ENCODE measurements around the gene MRPS34.

The MRPS34 gene

DNA sequence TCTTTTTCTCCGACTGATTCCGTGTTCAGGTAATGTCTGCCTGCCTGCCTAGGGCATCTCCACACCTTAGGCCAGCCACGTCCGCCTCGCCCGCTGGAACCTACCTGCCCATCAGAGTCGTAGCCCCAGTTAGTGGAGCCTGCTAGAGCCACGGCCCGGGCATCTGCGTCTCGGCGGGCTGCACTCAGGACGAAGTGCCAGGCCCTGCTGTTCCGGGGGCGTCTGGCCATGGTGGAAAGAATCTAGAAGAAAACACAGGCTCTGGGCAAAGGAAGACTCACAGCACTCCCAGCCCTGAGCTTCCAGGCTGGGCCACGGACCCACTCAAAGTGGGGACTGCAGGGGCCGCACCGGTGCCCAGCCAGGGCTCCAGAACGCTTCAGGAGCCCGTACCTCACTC is 8.3 kb upstream of the MRPS34 start:
- no peak for DNase-seq

DNA sequence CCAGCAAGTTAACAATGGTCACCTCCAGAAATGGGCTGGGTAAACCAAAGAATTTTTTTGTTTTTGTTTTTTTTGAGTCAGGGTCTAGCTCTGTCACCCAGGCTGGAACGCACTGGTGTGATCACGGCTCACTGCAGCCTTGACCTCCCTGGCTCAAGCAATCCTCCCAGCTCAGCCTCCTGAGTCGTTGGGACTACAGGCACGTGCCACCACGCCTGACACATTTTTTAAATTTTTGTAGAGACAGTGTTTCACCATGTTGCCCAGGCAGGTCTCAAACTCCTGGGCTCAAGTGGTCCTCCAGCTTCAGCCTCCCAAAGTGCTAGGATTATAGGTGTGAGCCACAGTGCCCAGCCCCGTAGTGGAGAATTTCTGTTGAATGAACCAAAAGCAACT is 7.7 kb upstream of the MRPS34 start:
- DNase-seq: no peak

DNA sequence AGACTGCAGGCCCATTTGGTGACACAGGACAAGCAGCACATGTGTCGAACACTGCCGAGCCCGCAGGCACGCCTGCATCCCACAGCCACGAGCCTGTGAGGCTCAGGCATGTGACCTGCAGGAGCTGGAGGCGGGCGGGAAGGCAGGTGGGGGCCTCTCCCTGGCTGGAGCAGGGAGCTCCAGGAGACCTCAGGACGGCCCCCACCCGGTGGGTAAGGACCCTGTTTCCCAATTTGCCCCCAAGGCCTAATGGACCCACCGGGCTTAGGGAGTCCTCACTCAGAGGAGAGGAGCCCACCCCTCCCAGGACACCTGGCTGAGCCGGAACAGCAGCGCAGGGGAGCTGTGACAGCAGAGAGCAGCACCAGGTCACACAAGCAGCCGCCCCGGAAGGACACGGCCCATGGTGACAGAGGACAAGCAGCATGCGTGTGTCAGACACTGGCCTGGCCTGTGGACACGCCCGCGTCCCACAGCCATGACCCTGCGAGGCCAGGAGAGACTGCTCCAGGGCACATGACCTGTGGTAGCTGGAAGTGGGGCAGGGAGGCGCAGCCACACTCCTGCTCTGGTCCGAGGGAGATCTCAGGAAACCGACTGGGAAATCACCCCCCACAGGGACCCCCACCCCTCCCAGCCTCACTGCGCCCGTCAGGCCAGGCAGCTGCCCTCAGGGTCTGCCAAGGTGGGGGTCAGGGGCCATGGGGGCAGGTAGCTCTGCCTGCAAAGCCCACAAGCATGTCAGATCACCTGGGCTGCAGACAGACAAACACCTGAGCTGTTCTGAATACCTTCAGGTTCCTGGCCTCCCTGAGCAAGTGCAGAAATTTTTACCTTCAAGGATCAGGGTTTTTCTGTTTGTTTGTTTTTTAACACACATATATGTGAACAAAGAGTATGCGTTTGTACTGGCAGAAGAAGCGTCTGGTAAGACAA is 7.1 kb upstream of the MRPS34 start:
- DNase-seq: no peak

DNA sequence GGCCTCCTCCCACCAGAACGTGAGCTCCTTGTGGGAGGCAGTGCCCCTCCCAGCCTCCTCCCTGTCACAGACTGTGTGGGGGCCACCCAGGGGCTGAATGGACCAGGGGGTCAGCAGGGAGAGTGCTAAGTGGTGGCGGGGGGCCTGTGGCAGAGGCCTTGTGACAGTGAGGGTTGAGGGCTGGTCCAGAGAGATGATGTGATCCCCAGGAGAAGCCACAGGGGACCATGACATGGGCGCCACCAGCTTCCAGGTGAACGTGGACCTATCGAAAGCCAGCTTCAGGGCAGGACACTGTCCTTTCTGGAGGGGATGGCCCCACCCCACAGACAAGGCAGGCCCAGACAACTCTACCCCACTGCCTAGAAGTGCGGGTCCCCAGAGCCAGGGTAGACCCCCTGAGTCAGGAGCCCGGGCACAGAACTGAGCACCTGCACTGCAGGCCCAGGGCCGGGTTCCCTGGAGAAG is 6.3 kb upstream of the MRPS34 start:
- no peak for DNase-seq

DNA sequence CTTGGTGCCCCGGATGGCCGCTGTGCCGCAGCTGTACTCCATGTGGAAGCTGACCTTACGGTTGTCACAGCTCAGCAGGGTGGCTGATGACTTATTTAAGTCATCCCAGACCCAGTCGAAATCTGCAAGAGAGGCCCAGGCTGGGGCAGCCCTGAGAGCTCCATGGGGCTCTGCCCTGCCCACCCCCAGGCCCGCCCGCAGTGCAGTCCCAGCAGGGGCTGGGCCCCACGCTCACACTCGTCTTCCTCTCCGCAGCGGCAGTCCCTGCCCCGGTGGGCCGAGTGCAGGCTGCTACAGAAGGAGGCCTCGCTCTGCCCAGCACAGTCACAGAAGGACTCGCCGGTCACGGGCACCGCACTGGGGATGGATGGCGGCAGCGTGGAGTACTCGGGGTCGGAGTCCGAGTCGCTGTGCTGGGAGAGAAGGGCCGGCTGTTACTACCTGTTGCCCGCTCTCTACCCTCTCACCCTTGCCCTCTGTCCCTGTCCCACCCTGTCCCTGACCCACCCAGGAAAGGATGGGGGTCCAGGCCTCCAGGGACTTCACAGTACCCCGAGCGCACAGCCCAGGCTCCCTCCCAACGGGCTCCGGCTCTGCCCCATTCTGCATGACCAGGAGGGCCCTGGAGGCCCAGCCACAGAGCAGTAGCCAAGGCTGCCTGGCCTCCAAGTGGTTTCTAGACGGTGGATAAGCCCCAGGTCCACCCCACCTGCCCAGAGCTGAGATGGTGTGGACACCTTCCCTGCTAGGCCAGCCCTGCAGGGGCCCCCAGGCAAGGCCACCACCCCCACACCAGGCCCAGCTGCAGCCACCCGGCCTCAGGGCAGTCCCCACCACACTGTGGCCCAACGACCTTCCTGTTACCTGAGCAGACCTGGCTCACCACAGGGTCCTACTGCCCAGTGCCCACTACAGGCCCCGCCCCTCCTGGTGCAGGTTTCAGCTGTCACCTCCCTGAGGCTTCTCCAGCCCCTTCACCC is 5.6 kb upstream of the MRPS34 start:
- DNase-seq: no peak

DNA sequence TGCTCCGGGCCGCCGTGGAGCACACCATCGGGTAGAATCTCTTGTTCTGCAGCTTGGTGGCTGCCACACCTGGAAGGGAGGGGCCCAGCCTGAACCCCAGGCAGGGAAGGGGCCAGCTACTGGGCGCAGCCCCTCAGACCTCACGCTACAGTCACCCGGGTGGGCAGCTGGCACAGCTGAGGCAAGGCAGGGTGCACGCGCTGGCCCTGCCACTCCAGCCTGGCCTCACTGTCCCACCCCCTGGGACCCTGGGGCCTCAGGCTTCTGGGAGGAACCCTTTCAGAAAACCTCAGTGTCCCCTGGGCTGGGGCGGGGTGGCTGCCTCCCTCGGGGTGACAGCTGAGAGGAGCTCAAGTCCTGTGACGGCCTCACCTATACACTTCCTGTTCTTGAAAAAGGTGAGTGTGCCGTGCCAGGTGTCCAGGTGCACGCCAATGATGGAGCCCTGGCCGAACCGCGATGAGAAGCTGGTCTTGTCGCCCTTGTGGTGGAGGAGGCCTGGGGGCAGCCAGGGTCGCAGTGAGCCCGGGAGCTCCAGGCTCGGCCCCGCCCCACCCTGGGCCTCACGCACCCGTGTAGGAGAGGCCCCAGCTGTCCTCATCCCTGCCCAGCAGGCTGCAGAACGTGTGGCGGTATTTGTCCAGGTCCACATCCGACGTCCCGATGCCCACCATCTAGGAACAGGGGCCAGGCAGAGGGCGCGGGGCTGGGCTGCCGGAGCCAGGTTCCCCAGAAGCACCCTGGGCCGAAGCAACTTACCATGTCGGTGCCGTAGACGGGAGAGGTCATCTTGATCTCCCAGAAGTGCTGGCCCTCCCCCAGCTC is 4.7 kb upstream of the MRPS34 start:
- no peak for DNase-seq

DNA sequence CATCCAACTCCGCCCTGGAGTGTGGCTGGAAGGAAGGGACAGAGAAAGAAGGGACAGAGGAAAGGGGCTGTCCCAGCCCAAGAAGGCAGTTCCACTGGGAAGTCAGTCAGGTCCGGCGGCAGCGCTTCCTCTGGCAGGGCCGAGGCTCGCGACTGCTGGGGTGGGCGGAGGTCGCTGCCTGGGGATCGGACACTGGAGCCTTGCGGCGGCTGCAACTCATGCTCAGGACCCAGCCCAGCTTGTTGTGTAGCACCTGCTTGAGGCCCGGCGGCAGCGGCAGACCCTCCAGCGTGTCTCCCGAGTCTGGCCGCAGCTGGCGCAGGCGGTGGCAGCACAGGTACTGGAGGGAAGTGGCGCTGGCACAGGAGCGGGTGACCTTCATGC is 4.0 kb upstream of the MRPS34 start:
- DNase-seq: no peak

DNA sequence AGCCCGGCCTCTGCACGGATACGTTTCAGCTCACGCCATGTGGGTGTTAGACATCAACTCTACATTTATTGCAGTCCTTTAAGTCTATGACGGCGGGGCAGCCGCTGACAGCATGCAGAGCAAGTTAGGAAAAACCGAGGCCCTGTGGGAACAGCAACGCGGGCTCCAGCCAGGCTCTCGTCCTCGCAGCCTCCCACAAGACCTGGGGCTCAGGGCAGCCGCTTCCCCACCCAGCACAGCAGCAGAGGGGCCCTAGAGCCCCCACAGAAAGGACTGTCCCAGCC is 3.7 kb upstream of the MRPS34 start:
- DNase-seq: no peak

DNA sequence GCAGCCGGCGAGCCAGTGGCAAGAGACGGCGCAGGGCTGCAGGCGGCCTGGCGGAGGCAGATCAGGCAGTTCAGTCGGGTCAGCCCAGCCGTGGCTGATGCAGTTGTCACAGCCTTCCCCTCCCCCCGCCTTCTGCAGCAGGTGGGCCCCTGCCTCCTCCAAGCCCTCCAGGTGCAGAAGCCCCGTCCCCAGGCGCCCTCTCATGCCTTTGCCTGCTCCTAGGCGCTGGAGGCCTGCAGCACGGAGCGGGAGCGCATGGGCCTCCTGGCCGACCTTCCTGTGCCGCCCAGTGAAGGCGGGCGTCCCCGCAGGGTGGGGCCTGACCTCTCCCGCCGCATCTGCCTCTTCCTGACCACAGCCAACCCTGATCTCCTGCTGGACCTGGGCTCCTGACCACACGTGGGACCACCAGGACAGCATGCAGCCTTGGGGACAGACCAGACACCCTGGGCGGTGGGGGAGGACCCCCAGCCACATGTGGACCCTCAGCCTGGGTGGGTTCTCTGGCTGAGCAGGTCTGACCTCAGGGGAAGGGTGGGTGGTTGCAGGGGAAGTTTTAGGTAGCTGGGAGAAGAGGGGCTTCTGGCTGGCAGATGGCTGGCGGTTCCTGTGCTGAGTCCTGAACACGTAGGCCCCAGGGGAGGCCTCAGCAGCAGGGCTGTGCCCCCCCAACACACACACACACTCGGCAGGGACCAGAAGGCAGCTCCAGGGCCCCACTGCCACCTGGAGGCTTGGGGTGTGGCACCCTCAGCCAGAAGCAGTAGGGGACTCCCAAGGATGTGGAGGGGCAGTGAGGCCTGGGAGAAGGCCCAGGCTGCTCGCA is 3.1 kb upstream of the MRPS34 start:
- DNase-seq: no peak

DNA sequence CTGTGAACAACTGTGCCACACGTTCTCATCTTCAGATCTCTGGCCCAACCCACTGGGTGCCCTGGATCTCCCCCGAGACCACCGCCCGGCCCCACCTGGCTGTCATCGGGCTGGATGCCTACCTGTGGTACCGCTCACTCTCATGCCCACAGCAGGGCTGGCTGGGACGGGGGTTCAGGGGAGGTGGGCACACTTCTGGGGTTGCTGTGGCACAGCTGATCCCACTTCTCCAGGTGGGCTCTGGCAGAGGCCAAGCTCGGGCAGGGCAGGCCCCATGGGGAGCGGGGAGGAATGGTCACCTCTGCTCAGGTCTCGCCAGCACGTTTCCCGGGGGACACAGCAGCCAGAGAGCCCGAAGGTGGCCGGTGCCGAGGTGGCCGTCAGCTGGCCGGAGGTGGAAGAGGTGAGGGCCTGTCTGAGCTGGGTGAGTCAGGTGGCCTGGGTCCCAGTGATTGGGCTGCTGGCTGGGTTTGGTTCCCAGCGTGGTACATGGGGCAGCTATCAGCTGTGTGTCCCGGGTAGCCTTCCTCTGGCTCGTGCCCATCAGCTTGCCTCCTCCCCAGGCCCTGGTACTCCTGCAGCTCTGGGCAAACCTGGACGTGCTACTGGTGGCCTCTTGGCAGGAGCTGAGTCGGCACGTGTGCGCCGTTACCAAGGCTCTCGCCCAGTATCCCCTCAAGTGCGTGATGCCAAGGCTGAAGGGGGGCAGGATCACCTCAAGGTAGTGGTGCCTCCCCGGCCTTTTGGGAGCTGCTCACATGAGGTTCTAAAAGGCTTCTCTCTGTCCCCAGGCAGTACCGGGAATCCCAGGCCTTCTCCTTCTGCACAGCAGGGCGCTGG is 2.3 kb upstream of the MRPS34 start:
- DNase-seq: no peak

DNA sequence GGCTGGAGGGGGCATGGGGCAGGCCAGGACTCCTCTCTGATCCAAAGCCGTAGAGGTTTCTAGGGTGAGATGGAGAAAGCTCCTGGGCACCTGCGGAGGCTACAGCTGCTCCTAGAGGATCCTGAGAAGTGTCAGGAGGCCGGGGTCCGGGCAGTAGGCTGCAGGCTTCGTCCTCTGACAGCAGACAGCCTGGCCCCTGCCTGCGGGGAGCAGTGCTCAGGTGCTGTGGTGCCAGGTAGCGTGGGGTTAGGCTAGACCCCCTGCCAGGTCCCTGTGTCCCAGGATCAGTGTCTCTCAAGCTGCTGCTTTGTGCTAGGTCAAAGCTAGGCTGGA is 1.5 kb upstream of the MRPS34 start:
- no peak for DNase-seq

DNA sequence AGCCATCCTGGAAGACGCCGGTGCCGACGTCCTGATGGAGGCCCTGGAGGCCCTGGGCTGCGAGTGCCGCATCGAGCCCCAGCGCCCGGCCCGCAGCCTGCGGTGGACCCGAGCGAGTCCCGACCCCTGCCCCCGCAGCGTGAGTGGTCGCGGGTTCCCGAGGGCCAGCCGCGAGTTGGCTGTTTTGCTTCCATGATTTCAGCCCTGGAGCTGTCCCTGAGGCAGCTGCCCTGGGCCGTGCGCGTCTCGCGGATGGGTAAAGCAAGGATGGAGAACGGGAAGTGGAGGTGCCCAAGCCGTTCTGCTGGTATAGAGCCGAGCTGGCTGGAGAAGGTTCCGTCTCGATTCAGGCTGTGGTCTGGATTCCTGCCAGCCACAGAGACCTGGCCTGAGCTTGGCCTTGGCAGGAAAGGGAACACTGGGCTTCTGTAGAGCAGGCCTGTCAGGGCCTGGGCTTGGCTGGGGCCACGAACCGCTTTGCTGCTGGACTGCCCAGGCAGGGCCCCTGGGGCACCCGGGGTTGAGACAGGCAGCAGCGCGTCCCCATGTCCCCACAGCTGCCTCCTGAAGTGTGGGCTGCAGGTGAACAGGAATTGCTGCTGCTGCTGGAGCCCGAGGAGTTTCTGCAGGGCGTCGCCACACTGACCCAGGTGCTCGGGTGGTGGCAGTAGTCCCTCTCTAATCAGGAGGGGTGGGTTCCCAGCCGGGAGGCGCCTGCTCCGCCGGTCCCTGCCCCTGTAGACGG is 941 bp upstream of the MRPS34 start:
- DNase-seq: no peak

DNA sequence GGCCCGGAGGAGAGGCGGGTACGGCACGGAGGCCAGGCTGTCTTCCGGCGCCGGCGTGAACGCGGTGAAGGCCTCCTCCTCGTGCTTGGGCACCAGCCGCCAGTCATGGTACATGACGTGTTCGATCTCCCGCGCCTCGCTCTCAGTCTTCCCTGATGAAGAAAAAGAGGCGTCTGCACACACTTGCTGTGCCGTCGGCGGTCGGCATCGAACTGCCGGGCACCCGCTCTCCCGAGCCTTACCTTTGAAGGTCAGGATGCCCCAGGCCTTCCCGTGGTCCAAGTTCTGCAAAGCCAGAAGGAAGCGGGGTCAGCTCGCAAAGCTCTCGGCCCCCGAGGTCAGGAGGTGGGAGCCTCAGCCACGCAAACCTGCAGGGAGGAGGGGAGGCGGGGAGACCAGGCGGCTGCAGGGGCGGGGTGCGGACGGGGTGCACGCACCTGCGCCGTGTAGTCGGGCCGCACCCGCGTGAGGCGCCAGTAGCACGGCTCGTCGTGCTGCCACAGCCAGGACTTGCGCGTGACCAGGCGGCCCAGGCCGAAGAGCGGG is 499 bp downstream of the MRPS34 start, which contains the start of gene EME2:
Gene EME2, plus strand, starts transcription at position 449 of the 546 bp plus-strand sequence. CDS start 418 bp downstream, outside the sequence.
- DNase-seq: no peak

DNA sequence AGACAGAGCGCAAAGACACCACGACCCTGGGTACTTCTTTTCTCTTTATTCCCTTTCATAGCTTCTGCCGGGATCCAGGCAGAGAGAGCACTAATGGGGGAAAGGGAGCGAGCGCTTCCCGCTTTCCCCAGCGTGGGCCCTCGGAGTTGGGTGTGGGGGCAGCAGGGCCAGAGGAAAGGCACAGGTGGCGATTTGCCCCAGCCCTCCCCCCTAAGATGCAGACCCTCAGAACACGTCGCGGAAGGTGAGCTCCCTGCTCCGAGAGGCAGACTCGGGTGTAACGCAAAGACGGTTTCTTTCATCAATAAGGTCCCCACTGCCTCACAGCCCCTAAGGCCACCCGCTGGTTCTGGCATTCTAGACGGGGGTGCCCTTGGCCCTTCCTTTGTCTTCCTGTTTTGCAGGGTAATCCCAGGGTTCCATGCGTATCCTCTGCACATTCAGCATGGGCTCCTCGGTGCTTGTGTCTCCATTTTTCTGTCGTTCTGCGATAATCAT is 1.0 kb downstream of the MRPS34 start:
- no peak for DNase-seq

DNA sequence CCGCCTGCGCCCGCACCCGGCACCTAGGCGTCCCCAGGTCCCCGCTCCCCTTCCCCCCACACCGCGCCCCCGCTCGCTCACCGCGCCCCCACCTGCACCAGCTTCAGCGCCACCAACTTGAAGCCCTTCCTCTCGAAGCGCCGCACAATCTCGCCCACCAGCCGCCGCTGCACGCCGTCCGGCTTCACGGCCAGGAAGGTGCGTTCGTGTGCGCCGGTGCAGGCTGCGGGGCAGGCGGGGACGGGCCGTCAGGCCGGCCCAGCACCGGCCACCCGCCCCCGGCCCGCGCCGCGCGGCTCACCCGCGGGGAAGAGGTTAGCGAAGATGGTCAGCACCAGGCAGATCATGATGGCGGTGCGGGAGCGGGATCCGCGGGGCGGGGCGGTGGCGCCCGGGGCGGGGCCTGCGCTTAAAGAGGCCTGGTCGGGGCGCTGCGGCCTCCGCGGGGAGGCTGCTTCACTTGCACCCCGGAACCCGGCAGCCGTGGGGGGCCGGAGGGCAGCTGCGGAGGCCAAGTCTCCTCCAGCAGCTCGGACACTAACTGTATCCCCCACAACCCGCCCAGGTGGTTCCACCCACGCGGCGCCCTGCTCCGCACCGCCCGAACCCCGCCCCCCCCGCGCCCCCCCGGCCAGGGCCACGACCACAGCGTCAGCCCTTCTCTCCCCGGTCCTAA is 1.6 kb downstream of the MRPS34 start, which contains the start of gene NME3:
Gene NME3, minus strand, starts transcription at position 356 of the 676 bp plus-strand sequence. Its CDS starts 9 bp downstream, at position 347.
- no peak for DNase-seq

DNA sequence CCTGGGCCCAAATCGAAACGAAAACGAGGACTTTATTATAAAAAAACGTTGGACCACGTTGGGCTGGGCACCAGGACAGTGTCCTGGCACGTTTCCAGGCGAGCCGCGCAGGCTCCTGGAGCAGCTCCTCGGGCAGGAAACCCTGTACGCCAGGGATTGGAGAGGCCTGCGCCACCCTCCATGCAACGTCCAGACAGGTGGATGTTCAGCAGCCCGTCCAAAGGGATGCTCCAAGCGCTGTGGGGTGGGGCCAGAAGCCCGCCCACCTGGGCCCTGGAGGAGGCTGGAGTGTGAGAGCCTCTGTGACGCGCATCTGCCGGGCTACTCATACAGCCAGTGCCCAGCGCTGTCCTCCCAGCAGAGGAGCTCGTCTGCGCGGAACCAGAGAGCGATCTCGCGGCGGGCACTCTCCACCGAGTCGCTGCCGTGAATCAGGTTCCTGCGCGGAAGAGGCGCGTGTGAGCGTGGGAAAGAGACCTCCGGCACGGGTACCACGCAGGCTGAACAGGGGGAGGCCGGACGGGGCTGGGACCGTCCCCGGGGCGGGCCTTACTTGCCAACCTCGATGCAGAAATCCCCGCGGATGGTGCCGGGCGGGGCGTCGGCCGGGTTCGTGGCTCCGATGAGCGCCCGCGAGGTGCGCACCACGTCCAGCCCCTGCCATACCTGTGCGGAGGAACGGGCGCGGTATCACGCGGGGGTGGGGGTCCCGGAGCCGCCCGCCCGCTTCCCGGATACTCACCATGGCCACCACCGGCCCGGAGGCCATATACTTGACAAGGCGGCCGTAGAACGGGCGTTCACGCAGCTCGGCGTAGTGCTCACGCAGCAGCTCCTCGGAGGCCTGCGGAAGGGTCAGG is 2.4 kb downstream of the MRPS34 start:
- peak; percentile 55 for DNase-seq

DNA sequence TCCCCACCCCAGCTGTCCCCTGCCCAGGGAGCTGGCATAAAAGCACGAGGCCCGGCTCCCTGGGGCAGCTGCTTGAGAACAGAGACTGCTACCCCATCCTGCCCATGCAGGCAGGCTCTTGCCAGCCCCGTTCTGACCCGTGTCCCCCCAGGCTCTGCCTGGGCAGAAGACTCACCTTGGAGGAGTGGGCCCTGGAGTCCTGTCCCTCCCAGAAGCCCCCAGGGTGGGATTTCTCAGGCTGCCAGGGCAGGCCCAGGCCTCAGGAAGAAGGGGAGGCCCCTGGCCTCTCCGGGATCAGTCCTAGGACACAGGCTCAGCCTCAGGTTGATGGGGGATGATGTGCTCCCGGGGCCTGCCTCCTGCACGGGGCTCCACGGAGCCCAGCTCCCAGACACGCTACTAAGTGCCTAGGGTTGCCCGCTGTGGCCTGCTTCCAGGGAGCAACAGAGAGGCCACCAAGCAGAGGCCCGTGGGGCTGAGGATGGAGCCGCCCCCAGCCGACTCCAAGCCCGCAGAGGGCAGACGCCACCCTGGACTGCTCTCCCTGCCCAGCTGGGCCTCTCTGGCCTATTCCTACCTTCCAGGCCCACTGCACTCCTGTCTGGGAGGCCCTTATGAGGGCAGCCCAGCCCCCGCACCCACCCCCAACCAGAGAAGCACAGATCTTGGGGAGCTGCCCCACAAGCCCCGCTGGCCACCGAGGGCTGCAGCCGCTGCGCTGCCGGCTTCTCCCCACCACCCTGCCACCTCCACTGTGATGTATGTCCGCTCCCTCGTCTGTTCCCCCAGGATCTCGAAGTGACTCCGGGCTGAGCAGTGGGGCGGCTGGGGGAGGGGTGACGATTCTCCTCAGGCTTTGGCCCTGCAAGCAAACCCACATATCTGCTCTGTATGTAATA is 3.3 kb downstream of the MRPS34 start:
- DNase-seq: no peak
